ENCODE results near the gene MAP4K3.
"Not testable (repeated sequence)": the region's sequence is repeated elsewhere in the genome, so short reads cannot be mapped to it uniquely, and the experiment has no call there.

Gene MAP4K3

GRCh38 chr2:39244963-39245625, 192.0 kb downstream of the MAP4K3 start:
- H3K4me3 ChIP-seq (ENCODE audit: low read depth, low read length): peak overlapping the region; percentile 48
- peak; percentile 6 for TF ChIP-seq CTCF (IDR thresholded peaks at IDR 0.05; ENCODE audit: low read depth, low read length)
- TF ChIP-seq POLR2A (IDR thresholded peaks at IDR 0.05; ENCODE audit: extremely low read depth, insufficient read length): peak; percentile 24
- peak; percentile 76 for DNase-seq (ENCODE audit: low read depth)

GRCh38 chr2:39244241-39244862, 192.7 kb downstream of the MAP4K3 start:
- H3K4me3 ChIP-seq (ENCODE audit: low read depth, low read length); DNase-seq (ENCODE audit: low read depth): not testable (repeated sequence)

- TF ChIP-seq CTCF (IDR thresholded peaks at IDR 0.05; ENCODE audit: low read depth, low read length) (no peak), MAX (IDR thresholded peaks at IDR 0.05; ENCODE audit: low read depth, low read length) (no peak), POLR2A (IDR thresholded peaks at IDR 0.05; ENCODE audit: extremely low read depth, insufficient read length) (no peak), MYC (IDR thresholded peaks at IDR 0.05; ENCODE audit: low read depth, low read length) (no peak)
- no peak for DNase-seq (ENCODE audit: low read depth)
- peak within 1 kb of the TSS; percentile 48 for H3K4me3 ChIP-seq (ENCODE audit: low read depth, low read length)
Measured at GRCh38 chr2:39243469-39244123, 193.5 kb downstream of the MAP4K3 start, which contains the start of gene CDKL4. CDKL4 (minus strand) TSS chr2:39243970.

GRCh38 chr2:39241588-39241987, 195.5 kb downstream of the MAP4K3 start:
- no peak for TF ChIP-seq MYC (IDR thresholded peaks at IDR 0.05; ENCODE audit: low read depth, low read length)
- no peak for TF ChIP-seq CTCF (IDR thresholded peaks at IDR 0.05; ENCODE audit: low read depth, low read length)
- no peak for TF ChIP-seq MAX (IDR thresholded peaks at IDR 0.05; ENCODE audit: low read depth, low read length)
- H3K4me3 ChIP-seq (ENCODE audit: low read depth, low read length): no peak overlapping the region
- no peak for DNase-seq (ENCODE audit: low read depth)

GRCh38 chr2:39240758-39241157, 196.3 kb downstream of the MAP4K3 start:
- no peak overlapping the region for H3K4me3 ChIP-seq (ENCODE audit: low read depth, low read length)
- TF ChIP-seq MAX (IDR thresholded peaks at IDR 0.05; ENCODE audit: low read depth, low read length) (no peak), MYC (IDR thresholded peaks at IDR 0.05; ENCODE audit: low read depth, low read length) (no peak), CTCF (IDR thresholded peaks at IDR 0.05; ENCODE audit: low read depth, low read length) (no peak), POLR2A (IDR thresholded peaks at IDR 0.05; ENCODE audit: extremely low read depth, insufficient read length) (no peak)
- no peak for DNase-seq (ENCODE audit: low read depth)

GRCh38 chr2:39234754-39235153, 202.3 kb downstream of the MAP4K3 start:
- H3K4me3 ChIP-seq (ENCODE audit: low read depth, low read length): no peak overlapping the region
- peak; percentile 50 for DNase-seq (ENCODE audit: low read depth)
- TF ChIP-seq POLR2A (IDR thresholded peaks at IDR 0.05; ENCODE audit: extremely low read depth, insufficient read length) (no peak), MYC (IDR thresholded peaks at IDR 0.05; ENCODE audit: low read depth, low read length) (no peak), MAX (IDR thresholded peaks at IDR 0.05; ENCODE audit: low read depth, low read length) (no peak), CTCF (IDR thresholded peaks at IDR 0.05; ENCODE audit: low read depth, low read length) (no peak)
